Activated CD4-positive, alpha-beta T cell treated with anti-CD3 and anti-CD28 coated beads, Interleukin-10, Interleukin-2, amounts not matched to agents 100 ng/mL and 50 ng/mL, durations not matched to agents 16 hours and 8 hours (primary cell): ENCODE measurements around the gene CRTC3.
"Not testable (repeated sequence)": the region's sequence is repeated elsewhere in the genome, so short reads cannot be mapped to it uniquely, and the experiment has no call there.

Source experiments
- DNase-seq: peaks from one replicate; pipeline ENCODE4 v3.0.0-alpha.2; 2020

CRTC3 gene

GRCh38 chr15:90633360-90633759 is 103.6 kb downstream of the CRTC3 start:
- DNase-seq: no peak

- DNase-seq: not testable (repeated sequence)
Measured at GRCh38 chr15:90636993-90637392, 107.3 kb downstream of the CRTC3 start.

- no peak for DNase-seq
Measured at GRCh38 chr15:90637693-90638092, 108.0 kb downstream of the CRTC3 start.

- DNase-seq: no peak
Measured at GRCh38 chr15:90638201-90638691, 108.5 kb downstream of the CRTC3 start.

GRCh38 chr15:90638963-90639362 is 109.2 kb downstream of the CRTC3 start:
- no peak for DNase-seq

GRCh38 chr15:90640862-90641261 is 111.1 kb downstream of the CRTC3 start:
- no peak for DNase-seq

GRCh38 chr15:90641581-90642463 is 112.1 kb downstream of the CRTC3 start:
- no peak for DNase-seq

- no peak for DNase-seq
Measured at GRCh38 chr15:90642464-90643300, 113.0 kb downstream of the CRTC3 start.

GRCh38 chr15:90643301-90643632 is 113.5 kb downstream of the CRTC3 start:
- DNase-seq: no peak

GRCh38 chr15:90644526-90644925 is 114.8 kb downstream of the CRTC3 start:
- no peak for DNase-seq

- no peak for DNase-seq
Measured at GRCh38 chr15:90644952-90645725, 115.4 kb downstream of the CRTC3 start.

- DNase-seq: no peak
Measured at GRCh38 chr15:90645873-90646575, 116.3 kb downstream of the CRTC3 start.

GRCh38 chr15:90646662-90647305 is 117.1 kb downstream of the CRTC3 start:
- DNase-seq: no peak

- no peak for DNase-seq
Measured at GRCh38 chr15:90647326-90647725, 117.6 kb downstream of the CRTC3 start.

- peak; percentile 92 for DNase-seq
Measured at GRCh38 chr15:90648137-90649070, 118.7 kb downstream of the CRTC3 start.

- DNase-seq: peak; percentile 52
Measured at GRCh38 chr15:90650117-90650955, 120.6 kb downstream of the CRTC3 start.

GRCh38 chr15:90650956-90651689 is 121.4 kb downstream of the CRTC3 start:
- no peak for DNase-seq

GRCh38 chr15:90654233-90655136 is 124.8 kb downstream of the CRTC3 start:
- DNase-seq: peak; percentile 47
